Measurements from ENCODE around the gene RAB17. TPM values are rescaled to one million over a fixed set of nuclear protein-coding genes. Genes with fewer than 3 reads are reported as not detected.

The RAB17 gene
- total and polyA plus RNA-seq, 2 of the 8 experiments (the other 6 are each of a cell fraction or from before 2014, with no cell fraction given), result 42.6 to 83.4 TPM

- TF ChIP-seq KDM1A (IDR thresholded peaks at IDR 0.05; ENCODE audit: borderline replicate concordance, low read length) (no peak), POLR2A (IDR thresholded peaks at IDR 0.05; ENCODE audit: control extremely low read depth in 1 of 2, low read depth in 2 of 2, low read length in 2 of 2) (no peak)
These were observed 13.1 kb downstream of the RAB17 start (continued) for GRCh38 chr2:237577458-237577857.

Data from H1 (cell line).